ENCODE data around the gene GALNT18. TPM values are rescaled to one million over a fixed set of nuclear protein-coding genes. Genes with fewer than 3 reads are reported as not detected.

The GALNT18 gene
- total and polyA plus RNA-seq, 2 experiments from 2014 or later: 4.3 to 10.8 TPM

GRCh38 chr11:11236498-11237059 lies 385.2 kb downstream of the GALNT18 start:
- Mint-ChIP-seq H3K9me3 (no peaks in the 10 kb centered on the region), H3K27me3 (ENCODE audit: insufficient read depth, low read depth, poor library complexity) (peaks cover 7% of the 10 kb centered on the region), H3K36me3 (ENCODE audit: low read depth) (no peaks in the 10 kb centered on the region), H3K4me3 (no peak overlapping the region), H3K27ac (no peak overlapping the region), H3K4me1 (peaks cover 26% of the 10 kb centered on the region)
- Histone ChIP-seq H3K4me3 (no peak overlapping the region), H3K4me2 (peak overlapping the region; percentile 11; the same call in 1 of the 2 replicates), H3F3A (replicated peaks; ENCODE audit: low read depth) (no peaks in the 10 kb centered on the region), H3K27me3 (ENCODE audit: insufficient read depth) (no peaks in the 10 kb centered on the region), H4K20me1 (replicated peaks; ENCODE audit: insufficient read depth) (no peaks in the 10 kb centered on the region), H3K27ac (ENCODE audit: low read depth) (no peak overlapping the region), H3K4me1 (ENCODE audit: insufficient read depth) (peaks cover 21% of the 10 kb centered on the region), H3K9me2 (ENCODE audit: insufficient read depth) (no peaks in the 10 kb centered on the region), H3K79me2 (replicated peaks; ENCODE audit: insufficient read depth) (no peaks in the 10 kb centered on the region), H3K36me3 (ENCODE audit: insufficient read depth) (no peaks in the 10 kb centered on the region), H2AFZ (no peak overlapping the region)
- TF ChIP-seq POLR2AphosphoS5 (IDR thresholded peaks at IDR 0.05; ENCODE audit: low read depth): no peak
- TF ChIP-seq ETS1 (IDR thresholded peaks at IDR 0.05): no peak
- TF ChIP-seq CREB1 (CRISPR knock-in tag; IDR thresholded peaks at IDR 0.05; ENCODE audit: low read depth): no peak
- TF ChIP-seq JUNB (IDR thresholded peaks at IDR 0.05; ENCODE audit: unreplicated experiment): no peak
- no peak for TF ChIP-seq ZNF331 (CRISPR knock-in tag; IDR thresholded peaks at IDR 0.05; ENCODE audit: low read depth)
- DNase-seq (ENCODE audit: low spot score): no peak
- ATAC-seq: no peak

- Mint-ChIP-seq H3K36me3 (ENCODE audit: low read depth) (no peaks in the 10 kb centered on the region), H3K27ac (no peak overlapping the region), H3K9me3 (no peaks in the 10 kb centered on the region; the same call in 2 of the 3 replicates), H3K4me3 (no peak overlapping the region), H3K4me1 (peaks cover 9% of the 10 kb centered on the region), H3K27me3 (ENCODE audit: insufficient read depth, low read depth, poor library complexity) (peaks cover 8% of the 10 kb centered on the region)
- H3K79me2 ChIP-seq (replicated peaks; ENCODE audit: insufficient read depth): no peaks in the 10 kb centered on the region
- no peaks in the 10 kb centered on the region for H4K20me1 ChIP-seq (replicated peaks; ENCODE audit: insufficient read depth)
- no peaks in the 10 kb centered on the region for H3F3A ChIP-seq (replicated peaks; ENCODE audit: low read depth)
- TF ChIP-seq NANOG (IDR thresholded peaks at IDR 0.05; ENCODE audit: borderline replicate concordance): no peak
- TF ChIP-seq ZNF114 (CRISPR knock-in tag; IDR thresholded peaks at IDR 0.05): no peak
- TF ChIP-seq EZH2phosphoT487 (IDR thresholded peaks at IDR 0.05; ENCODE audit: unreplicated experiment): no peak
- TF ChIP-seq POLR2AphosphoS5 (IDR thresholded peaks at IDR 0.05; ENCODE audit: low read depth): no peak
- no peak for TF ChIP-seq CREB1 (CRISPR knock-in tag; IDR thresholded peaks at IDR 0.05; ENCODE audit: low read depth)
- TF ChIP-seq STAT1 (IDR thresholded peaks at IDR 0.05; ENCODE audit: unreplicated experiment): no peak
- TF ChIP-seq CTCF (conservative IDR thresholded peaks at IDR 0.05; ENCODE audit: low read depth in 2 of 2): no peak
- no peaks in the 10 kb centered on the region; the same call in 1 of the 2 replicates for H3K9me2 ChIP-seq (ENCODE audit: insufficient read depth)
- H3K27ac ChIP-seq (ENCODE audit: low read depth): no peak overlapping the region
- H3K36me3 ChIP-seq (ENCODE audit: insufficient read depth): no peaks in the 10 kb centered on the region
- H2AFZ ChIP-seq: no peak overlapping the region
- H3K27me3 ChIP-seq (ENCODE audit: insufficient read depth): no peaks in the 10 kb centered on the region
- H3K4me3 ChIP-seq: no peak overlapping the region
- H3K4me2 ChIP-seq: no peak overlapping the region
- peaks cover 6% of the 10 kb centered on the region for H3K4me1 ChIP-seq (ENCODE audit: insufficient read depth)
- DNase-seq (ENCODE audit: low spot score): no peak
- ATAC-seq: no peak
These were observed 390.0 kb downstream of the GALNT18 start for GRCh38 chr11:11231763-11232162.
